Astrocyte of the spinal cord (primary cell): ENCODE data around the gene PRKX.

ENCODE experiments used
- DNase-seq: peaks from one replicate; pipeline ENCODE4 v3.0.0; 2011; ENCODE audit warnings: low read depth, low spot score
- H3K4me3 ChIP-seq: 2 replicates; pipeline ENCODE4 v1.5.1; 2011; ENCODE audit warnings: low read depth, mild to moderate bottlenecking, low read length, moderate library complexity
- CTCF ChIP-seq: IDR thresholded peaks from 2 replicates; pipeline ENCODE4 v1.5.1; 2012; ENCODE audit warnings: low read depth, mild to moderate bottlenecking, low read length, inconsistent platforms
- in situ Hi-C: cut with HindIII; loops from 2 replicates; pipeline ENCODE4 v1.10.0; 2017; ENCODE audit warnings: low sequenced_read_pairs

The PRKX gene

GRCh38 chrX:3585719-3586118, 127.7 kb downstream of the PRKX start:
- in situ Hi-C loops, result no loop called here
- no peak for TF ChIP-seq CTCF
- DNase-seq, result no peak
- H3K4me3 ChIP-seq, result no peak overlapping the region

- no peak for TF ChIP-seq CTCF
- in situ Hi-C loops, result no loop called here
- no peak overlapping the region for H3K4me3 ChIP-seq
- no peak for DNase-seq
Observed at GRCh38 chrX:3584415-3584996, 128.9 kb downstream of the PRKX start.

GRCh38 chrX:3582451-3582850, 131.0 kb downstream of the PRKX start:
- no peak for DNase-seq
- H3K4me3 ChIP-seq, result no peak overlapping the region
- no peak for TF ChIP-seq CTCF
- in situ Hi-C loops, result no loop called here

GRCh38 chrX:3581609-3582108, 131.8 kb downstream of the PRKX start:
- in situ Hi-C loops, result no loop called here
- H3K4me3 ChIP-seq, result no peak overlapping the region
- no peak for TF ChIP-seq CTCF
- DNase-seq, result no peak

GRCh38 chrX:3577551-3577950, 135.9 kb downstream of the PRKX start:
- no peak overlapping the region for H3K4me3 ChIP-seq
- no peak for TF ChIP-seq CTCF

GRCh38 chrX:3576886-3577501, 136.5 kb downstream of the PRKX start:
- H3K4me3 ChIP-seq, result no peak overlapping the region
- no peak for DNase-seq
- no peak for TF ChIP-seq CTCF
- in situ Hi-C loops, result no loop called here

More at GRCh38 chrX:3577551-3577950, 135.9 kb downstream of the PRKX start:
- no peak for DNase-seq
- in situ Hi-C loops, result no loop called here
